IMR-90 (cell line): ENCODE results near the gene FSTL5. TPM values are rescaled to one million over a fixed set of nuclear protein-coding genes. Genes with fewer than 3 reads are reported as not detected.

Experiments
- ATAC-seq: fragments of 200-7000 bp; cut with Tn5 transposase; 2 replicates; pipeline ENCODE4 v1.9.1; 2020; ENCODE audit warnings: low read depth, mild to moderate bottlenecking, moderate library complexity
- BruUV-seq: library from RNA; stranded (reverse); fragments of 400-500 nt; replicated peaks from 2 replicates; lab custom pipeline; 2021; lab: Mats Ljungman, UMichigan
- CTCF ChIA-PET: fragments of 300-600 bp; formaldehyde crosslinking; extraction: SDS; loops from one replicate; lab custom pipeline; 2021; ENCODE audit warnings: antibody characterized with exemption; lab: Yijun Ruan, JAX
- POLR2A ChIA-PET: fragments of 300-600 bp; sonication (Branson Sonifier 250); formaldehyde crosslinking; loops from one replicate; lab custom pipeline; 2022; ENCODE audit warnings: antibody characterized with exemption; ENCODE audit not compliant: unreplicated experiment; lab: Charles Lee
- DNase-seq: peaks from one replicate; pipeline ENCODE4 v3.0.0; 2013
- H2AFZ ChIP-seq: replicated peaks from 2 replicates; pipeline ENCODE3; 2013; ENCODE audit warnings: low read length, mild to moderate bottlenecking; ENCODE audit not compliant: poor library complexity
- H2AK5ac ChIP-seq: 2 replicates; pipeline ENCODE4 v1.6.1; 2013; ENCODE audit warnings: low read depth, low read length, inconsistent platforms
- H2AK9ac ChIP-seq: replicated peaks from 2 replicates; pipeline ENCODE3; 2013; ENCODE audit warnings: mild to moderate bottlenecking, low read depth, low read length, moderate library complexity; ENCODE audit not compliant: poor library complexity
- H2BK120ac ChIP-seq: 2 replicates; pipeline ENCODE4 v1.6.1; 2013; ENCODE audit warnings: low read depth, low read length, inconsistent platforms
- H2BK15ac ChIP-seq: 3 replicates; pipeline ENCODE4 v1.6.1; 2013; ENCODE audit warnings: low read depth, low read length, inconsistent platforms
- H2BK20ac ChIP-seq: 2 replicates; pipeline ENCODE4 v1.6.1; 2013; ENCODE audit warnings: low read depth, mild to moderate bottlenecking, inconsistent platforms, low read length, moderate library complexity
- H2BK5ac ChIP-seq: 2 replicates; pipeline ENCODE4 v1.6.1; 2013; ENCODE audit warnings: mild to moderate bottlenecking, low read depth, low read length, inconsistent platforms; ENCODE audit not compliant: poor library complexity, severe bottlenecking
- H3K14ac ChIP-seq: replicated peaks from 2 replicates; pipeline ENCODE4 v1.6.1; 2013; ENCODE audit warnings: low read depth, low read length, inconsistent platforms
- H3K18ac ChIP-seq: 2 replicates; pipeline ENCODE4 v1.6.1; 2013; ENCODE audit warnings: low read depth, low read length, control low read depth
- H3K23ac ChIP-seq: 2 replicates; pipeline ENCODE4 v1.6.1; 2013; ENCODE audit warnings: low read depth, low read length, inconsistent platforms
- H3K27ac ChIP-seq: 2 replicates; pipeline ENCODE4 v1.5.1; 2013; ENCODE audit warnings: mild to moderate bottlenecking, control low read depth, low read length; ENCODE audit not compliant: insufficient read depth
- H3K27me3 ChIP-seq: 2 replicates; pipeline ENCODE4 v1.6.1; 2013; ENCODE audit warnings: low read length; ENCODE audit not compliant: control insufficient read depth, insufficient read depth
- H3K36me3 ChIP-seq: 2 replicates; pipeline ENCODE4 v1.6.1; 2013; ENCODE audit warnings: low read length, mixed read lengths; ENCODE audit not compliant: control insufficient read depth, insufficient read depth
- H3K4ac ChIP-seq: 2 replicates; pipeline ENCODE4 v1.6.1; 2013; ENCODE audit warnings: low read depth, low read length, inconsistent platforms
- H3K4me1 ChIP-seq: 2 replicates; pipeline ENCODE4 v1.6.1; 2013; ENCODE audit warnings: low read length, mixed read lengths; ENCODE audit not compliant: control insufficient read depth, insufficient read depth
- H3K4me2 ChIP-seq: 2 replicates; pipeline ENCODE4 v1.6.1; 2013; ENCODE audit warnings: low read depth, mild to moderate bottlenecking, control low read depth, low read length, moderate library complexity
- H3K4me3 ChIP-seq: 2 replicates; pipeline ENCODE4 v1.5.1; 2013; ENCODE audit warnings: low read depth, mild to moderate bottlenecking, control low read depth, low read length, moderate library complexity; ENCODE audit not compliant: insufficient read depth
- H3K56ac ChIP-seq: 2 replicates; pipeline ENCODE4 v1.6.1; 2013; ENCODE audit warnings: low read length, inconsistent platforms; ENCODE audit not compliant: insufficient read depth; ENCODE audit errors: extremely low read depth
- H3K79me1 ChIP-seq, 2 experiments: 2 replicates each; pipeline ENCODE4 v1.6.1; 2013; ENCODE audit warnings: low read length in 2 of 2, inconsistent platforms in 1 of 2, low read depth in 1 of 2
- H3K9ac ChIP-seq: 2 replicates; pipeline ENCODE4 v1.6.1; 2013; ENCODE audit warnings: low read depth, low read length, control low read depth
- H3K9me1 ChIP-seq: 2 replicates; pipeline ENCODE4 v1.6.1; 2013; ENCODE audit warnings: low read length, inconsistent platforms; ENCODE audit not compliant: insufficient read depth
- H3K9me3 ChIP-seq: 2 replicates; pipeline ENCODE4 v1.6.1; 2013; ENCODE audit warnings: low read length; ENCODE audit not compliant: control insufficient read depth, insufficient read depth
- H4K20me1 ChIP-seq: 2 replicates; pipeline ENCODE4 v1.6.1; 2013; ENCODE audit warnings: low read length, inconsistent platforms; ENCODE audit not compliant: insufficient read depth
- H4K5ac ChIP-seq: 2 replicates; pipeline ENCODE4 v1.6.1; 2013; ENCODE audit warnings: mild to moderate bottlenecking, low read depth, low read length, control low read depth
- H4K8ac ChIP-seq, 2 experiments: 2 replicates each; pipeline ENCODE4 v1.6.1; 2013; ENCODE audit warnings: low read depth in 2 of 2, low read length in 2 of 2, control low read depth in 1 of 2, inconsistent platforms in 1 of 2
- H4K91ac ChIP-seq: 2 replicates; pipeline ENCODE4 v1.6.1; 2013; ENCODE audit warnings: low read depth, low read length, inconsistent platforms; ENCODE audit not compliant: insufficient read depth
- CEBPB ChIP-seq: IDR thresholded peaks from 2 replicates; pipeline ENCODE4 v1.6.1; 2012; ENCODE audit warnings: low read depth, low read length, improper control_type of control experiment
- CHD1 ChIP-seq: IDR thresholded peaks from 2 replicates; pipeline ENCODE4 v1.6.1; 2012; ENCODE audit warnings: low read depth, low read length, improper control_type of control experiment
- CTCF ChIP-seq: conservative IDR thresholded peaks from 2 replicates; pipeline ENCODE4 v1.5.1; 2012; ENCODE audit warnings: mild to moderate bottlenecking, low read depth, low read length, improper control_type of control experiment
- ELK1 ChIP-seq: fragments of 150-350 bp; IDR thresholded peaks from 2 replicates; pipeline ENCODE4 v1.6.1; 2016; ENCODE audit warnings: low read depth, mild to moderate bottlenecking, low read length, moderate library complexity, borderline replicate concordance
- FOS ChIP-seq: fragments of 150-350 bp; IDR thresholded peaks from 2 replicates; pipeline ENCODE4 v1.6.1; 2016; ENCODE audit warnings: low read depth, low read length
- MAZ ChIP-seq: IDR thresholded peaks from 2 replicates; pipeline ENCODE4 v1.6.1; 2012; ENCODE audit warnings: low read depth, mild to moderate bottlenecking, low read length, improper control_type of control experiment, moderate library complexity, borderline replicate concordance
- MXI1 ChIP-seq: IDR thresholded peaks from 2 replicates; pipeline ENCODE4 v1.6.1; 2012; ENCODE audit warnings: low read depth, mild to moderate bottlenecking, low read length, moderate library complexity, borderline replicate concordance
- NFE2L2 ChIP-seq: fragments of 150-350 bp; IDR thresholded peaks from 2 replicates; pipeline ENCODE4 v1.6.1; 2016; ENCODE audit warnings: low read depth, mild to moderate bottlenecking, low read length
- POLR2A ChIP-seq: IDR thresholded peaks from 2 replicates; pipeline ENCODE4 v1.6.1; 2012; ENCODE audit warnings: mild to moderate bottlenecking, low read depth, low read length
- RAD21 ChIP-seq: IDR thresholded peaks from 2 replicates; pipeline ENCODE4 v1.6.1; 2012; ENCODE audit warnings: low read length, improper control_type of control experiment
- RCOR1 ChIP-seq: IDR thresholded peaks from 2 replicates; pipeline ENCODE4 v1.6.1; 2012; ENCODE audit warnings: mild to moderate bottlenecking, low read length, improper control_type of control experiment; ENCODE audit not compliant: insufficient replicate concordance
- RFX5 ChIP-seq: IDR thresholded peaks from 2 replicates; pipeline ENCODE4 v1.8.0; 2012; ENCODE audit warnings: low read depth, mild to moderate bottlenecking, low read length, moderate library complexity
- SMC3 ChIP-seq: fragments of 150-350 bp; IDR thresholded peaks from 2 replicates; pipeline ENCODE4 v1.6.1; 2016; ENCODE audit warnings: low read depth, mild to moderate bottlenecking, antibody characterized with exemption, low read length, moderate library complexity
- USF2 ChIP-seq: fragments of 150-350 bp; IDR thresholded peaks from 2 replicates; pipeline ENCODE4 v1.6.1; 2017; ENCODE audit warnings: mild to moderate bottlenecking, antibody characterized with exemption, low read length, low read depth
- WGBS, 2 experiments: methylation state at CpG; one replicate each; pipeline versions ENCODE4 v1.1.5 to v1.1.7; 2013; ENCODE audit warnings: missing lambda C conversion rate in 2 of 2; ENCODE audit not compliant: insufficient read length in 1 of 2; ENCODE audit errors: extremely low coverage in 2 of 2; 5-methylcytosine and 5-hydroxymethylcytosine counted together
- dilution Hi-C: fragments of 300-500 bp; cut with HindIII; formaldehyde crosslinking; loops from one replicate; pipeline ENCODE4 v1.14.3; 2018; ENCODE audit warnings: low sequenced_read_pairs; ENCODE audit not compliant: unreplicated experiment
- in situ Hi-C: fragments of 300-500 bp; cut with MboI; formaldehyde crosslinking; loops from 3 replicates; pipeline ENCODE4 v1.14.3; 2019; ENCODE audit warnings: low sequenced_read_pairs, inconsistent platforms, mixed read lengths
- intact Hi-C: fragments of 100-400 bp; cut with micrococcal nuclease; formaldehyde crosslinking; loops from 2 replicates; pipeline ENCODE4 v1.10.0; 2022
- polyA plus RNA-seq, 3 experiments: library from polyadenylated mRNA; depleted of rRNA; stranded (reverse); fragments of >200 nt; gene quantifications; 2 replicates each; pipeline ENCODE4 v1.2.3, GENCODE V29; 2012; ENCODE audit warnings: low replicate concordance in 1 of 3
- total RNA-seq: library from RNA; depleted of rRNA; stranded (reverse); fragments of >200 nt; gene quantifications from 2 replicates; pipeline ENCODE4 v1.2.3, GENCODE V29; 2012

Gene FSTL5
- total and polyA plus RNA-seq, 2 of the 4 experiments (the other 2 are of a cell fraction): under 0.01 TPM; not detected in 1

- no peak overlapping the region for H2AK5ac ChIP-seq
- H3K36me3 ChIP-seq: no peaks in the 10 kb centered on the region
- H2BK120ac ChIP-seq: no peak overlapping the region
- TF ChIP-seq MXI1 (no peak), CTCF (no peak), CEBPB (no peak), USF2 (no peak), NFE2L2 (no peak), ELK1 (no peak), MAZ (no peak), RFX5 (no peak), FOS (no peak), RCOR1 (no peak), RAD21 (no peak), POLR2A (no peak), CHD1 (no peak), SMC3 (no peak)
- H4K8ac ChIP-seq: no peak overlapping the region
- in situ Hi-C loops (no loop called here), intact Hi-C loops (no loop called here), dilution Hi-C loops (no loop called here)
- H3K23ac ChIP-seq: no peak overlapping the region
- no peak overlapping the region for H3K4me2 ChIP-seq
- no peak overlapping the region for H3K14ac ChIP-seq
- no peak overlapping the region for H3K18ac ChIP-seq
- no TSS peak for BruUV-seq
- WGBS, 2 experiments: no CpG with 5 or more reads among the region's 1 CpG
- H2BK20ac ChIP-seq: no peak overlapping the region
- ChIA-PET POLR2A (no interaction called here), CTCF (no interaction called here)
- no peak overlapping the region for H2BK15ac ChIP-seq
- H2AFZ ChIP-seq: no peak overlapping the region
- no peak for ATAC-seq
- no peak overlapping the region for H3K4ac ChIP-seq
- no peaks in the 10 kb centered on the region for H3K9me1 ChIP-seq
- no peaks in the 10 kb centered on the region for H4K20me1 ChIP-seq
- no peak overlapping the region for H4K5ac ChIP-seq
- no peak overlapping the region for H4K91ac ChIP-seq
- no peak overlapping the region for H3K9ac ChIP-seq
- H3K79me1 ChIP-seq: no peaks in the 10 kb centered on the region
- no peak overlapping the region for H3K4me3 ChIP-seq
- H2AK9ac ChIP-seq: no peak overlapping the region
- no peaks in the 10 kb centered on the region for H3K27me3 ChIP-seq
- no peak for DNase-seq
- H3K27ac ChIP-seq: no peak overlapping the region
- no peaks in the 10 kb centered on the region for H3K4me1 ChIP-seq
- no peak overlapping the region for H2BK5ac ChIP-seq
- H3K9me3 ChIP-seq: no peaks in the 10 kb centered on the region
- H3K56ac ChIP-seq: no peak overlapping the region
These were observed 104.1 kb downstream of the FSTL5 start for GRCh38 chr4:162059656-162060055.
